ENCODE results near the gene TBL1XR1.

DNA sequence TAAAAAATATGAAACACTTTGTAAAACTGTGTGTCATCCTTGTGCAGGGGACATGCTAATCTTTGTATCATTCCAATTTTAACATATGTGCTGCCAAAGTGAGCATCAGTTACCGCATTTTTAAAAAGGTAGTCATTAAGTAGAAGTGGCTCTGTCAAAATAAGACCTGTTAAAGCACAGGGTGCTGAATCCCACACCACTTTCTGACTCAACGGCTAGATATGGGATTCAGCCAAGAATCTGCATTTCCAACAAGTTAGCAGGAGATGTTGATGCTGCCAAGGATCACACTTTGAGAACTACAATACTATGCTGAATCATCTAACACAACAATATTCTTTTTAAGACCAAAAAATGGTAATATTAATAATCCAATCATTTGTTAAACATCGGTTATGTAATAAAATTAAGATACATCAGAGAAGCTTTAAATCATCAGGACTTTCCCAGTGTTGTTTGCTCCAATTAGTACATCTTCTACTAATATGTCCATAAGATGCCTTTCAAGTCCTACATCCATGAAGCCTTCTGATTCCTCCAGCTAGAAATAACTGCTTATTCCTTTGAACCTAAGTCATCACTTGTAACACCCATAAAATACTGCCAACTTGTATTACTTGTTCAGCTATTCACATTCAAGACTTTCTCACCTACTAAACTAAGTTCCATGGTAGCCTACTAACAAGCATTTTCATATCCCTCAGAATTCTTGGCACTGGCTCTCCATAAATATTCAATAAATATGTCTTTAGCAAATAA lies 71.1 kb downstream of the TBL1XR1 start:
- TF ChIP-seq EZH2 (IDR thresholded peaks at IDR 0.05) (no peak), POLR2A (IDR thresholded peaks at IDR 0.05; ENCODE audit: borderline replicate concordance, extremely low read depth, insufficient read depth, insufficient read length) (no peak), CEBPB (IDR thresholded peaks at IDR 0.05; ENCODE audit: low read depth) (no peak), RAD21 (IDR thresholded peaks at IDR 0.05; ENCODE audit: low read depth) (no peak), FOSL1 (IDR thresholded peaks at IDR 0.05; ENCODE audit: low read depth) (no peak), EZH2phosphoT487 (IDR thresholded peaks at IDR 0.05; ENCODE audit: borderline replicate concordance) (no peak), POLR2AphosphoS5 (IDR thresholded peaks at IDR 0.05; ENCODE audit: low read depth, low read length) (no peak), JUND (IDR thresholded peaks at IDR 0.05) (no peak), ZNF274 (IDR thresholded peaks at IDR 0.05; ENCODE audit: low read depth, low read length) (no peak)
- TF ChIP-seq, protein P1, sequence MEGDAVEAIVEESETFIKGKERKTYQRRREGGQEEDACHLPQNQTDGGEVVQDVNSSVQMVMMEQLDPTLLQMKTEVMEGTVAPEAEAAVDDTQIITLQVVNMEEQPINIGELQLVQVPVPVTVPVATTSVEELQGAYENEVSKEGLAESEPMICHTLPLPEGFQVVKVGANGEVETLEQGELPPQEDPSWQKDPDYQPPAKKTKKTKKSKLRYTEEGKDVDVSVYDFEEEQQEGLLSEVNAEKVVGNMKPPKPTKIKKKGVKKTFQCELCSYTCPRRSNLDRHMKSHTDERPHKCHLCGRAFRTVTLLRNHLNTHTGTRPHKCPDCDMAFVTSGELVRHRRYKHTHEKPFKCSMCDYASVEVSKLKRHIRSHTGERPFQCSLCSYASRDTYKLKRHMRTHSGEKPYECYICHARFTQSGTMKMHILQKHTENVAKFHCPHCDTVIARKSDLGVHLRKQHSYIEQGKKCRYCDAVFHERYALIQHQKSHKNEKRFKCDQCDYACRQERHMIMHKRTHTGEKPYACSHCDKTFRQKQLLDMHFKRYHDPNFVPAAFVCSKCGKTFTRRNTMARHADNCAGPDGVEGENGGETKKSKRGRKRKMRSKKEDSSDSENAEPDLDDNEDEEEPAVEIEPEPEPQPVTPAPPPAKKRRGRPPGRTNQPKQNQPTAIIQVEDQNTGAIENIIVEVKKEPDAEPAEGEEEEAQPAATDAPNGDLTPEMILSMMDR (IDR thresholded peaks at IDR 0.05 in 2 of 3, conservative IDR thresholded peaks at IDR 0.05 in 1 of 3; ENCODE audit: borderline replicate concordance in 1 of 3, insufficient read depth in 1 of 3, low read depth in 2 of 3, low read length in 2 of 3) = no peak
- TF ChIP-seq, protein P2, sequence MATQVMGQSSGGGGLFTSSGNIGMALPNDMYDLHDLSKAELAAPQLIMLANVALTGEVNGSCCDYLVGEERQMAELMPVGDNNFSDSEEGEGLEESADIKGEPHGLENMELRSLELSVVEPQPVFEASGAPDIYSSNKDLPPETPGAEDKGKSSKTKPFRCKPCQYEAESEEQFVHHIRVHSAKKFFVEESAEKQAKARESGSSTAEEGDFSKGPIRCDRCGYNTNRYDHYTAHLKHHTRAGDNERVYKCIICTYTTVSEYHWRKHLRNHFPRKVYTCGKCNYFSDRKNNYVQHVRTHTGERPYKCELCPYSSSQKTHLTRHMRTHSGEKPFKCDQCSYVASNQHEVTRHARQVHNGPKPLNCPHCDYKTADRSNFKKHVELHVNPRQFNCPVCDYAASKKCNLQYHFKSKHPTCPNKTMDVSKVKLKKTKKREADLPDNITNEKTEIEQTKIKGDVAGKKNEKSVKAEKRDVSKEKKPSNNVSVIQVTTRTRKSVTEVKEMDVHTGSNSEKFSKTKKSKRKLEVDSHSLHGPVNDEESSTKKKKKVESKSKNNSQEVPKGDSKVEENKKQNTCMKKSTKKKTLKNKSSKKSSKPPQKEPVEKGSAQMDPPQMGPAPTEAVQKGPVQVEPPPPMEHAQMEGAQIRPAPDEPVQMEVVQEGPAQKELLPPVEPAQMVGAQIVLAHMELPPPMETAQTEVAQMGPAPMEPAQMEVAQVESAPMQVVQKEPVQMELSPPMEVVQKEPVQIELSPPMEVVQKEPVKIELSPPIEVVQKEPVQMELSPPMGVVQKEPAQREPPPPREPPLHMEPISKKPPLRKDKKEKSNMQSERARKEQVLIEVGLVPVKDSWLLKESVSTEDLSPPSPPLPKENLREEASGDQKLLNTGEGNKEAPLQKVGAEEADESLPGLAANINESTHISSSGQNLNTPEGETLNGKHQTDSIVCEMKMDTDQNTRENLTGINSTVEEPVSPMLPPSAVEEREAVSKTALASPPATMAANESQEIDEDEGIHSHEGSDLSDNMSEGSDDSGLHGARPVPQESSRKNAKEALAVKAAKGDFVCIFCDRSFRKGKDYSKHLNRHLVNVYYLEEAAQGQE (IDR thresholded peaks at IDR 0.05; ENCODE audit: low read depth) = no peak
- TF ChIP-seq, protein P3, sequence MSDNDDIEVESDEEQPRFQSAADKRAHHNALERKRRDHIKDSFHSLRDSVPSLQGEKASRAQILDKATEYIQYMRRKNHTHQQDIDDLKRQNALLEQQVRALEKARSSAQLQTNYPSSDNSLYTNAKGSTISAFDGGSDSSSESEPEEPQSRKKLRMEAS (IDR thresholded peaks at IDR 0.05) = no peak
- TF ChIP-seq, protein P4, sequence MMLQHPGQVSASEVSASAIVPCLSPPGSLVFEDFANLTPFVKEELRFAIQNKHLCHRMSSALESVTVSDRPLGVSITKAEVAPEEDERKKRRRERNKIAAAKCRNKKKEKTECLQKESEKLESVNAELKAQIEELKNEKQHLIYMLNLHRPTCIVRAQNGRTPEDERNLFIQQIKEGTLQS (IDR thresholded peaks at IDR 0.05) = no peak

Measured in HCT116 (cell line).